GM12891 (cell line): ENCODE results near the gene ACAD11.

Source experiments
- POLR2A ChIP-seq: IDR thresholded peaks from 2 replicates; pipeline ENCODE4 v1.6.1; 2011; ENCODE audit warnings: low read depth, low read length, control low read depth
- POLR2AphosphoS5 ChIP-seq: IDR thresholded peaks from 2 replicates; pipeline ENCODE4 v1.6.1; 2011; ENCODE audit warnings: low read depth, low read length, control low read depth
- POU2F2 ChIP-seq: IDR thresholded peaks from 2 replicates; pipeline ENCODE4 v1.6.1; 2011; ENCODE audit warnings: low read depth, mild to moderate bottlenecking, control low read depth, low read length, moderate library complexity
- SPI1 ChIP-seq: IDR thresholded peaks from 2 replicates; pipeline ENCODE4 v1.6.1; 2011; ENCODE audit warnings: low read depth, low read length, control low read depth
- TAF1 ChIP-seq: IDR thresholded peaks from 2 replicates; pipeline ENCODE4 v1.6.1; 2011; ENCODE audit warnings: low read depth, low read length, control low read depth

DNA sequence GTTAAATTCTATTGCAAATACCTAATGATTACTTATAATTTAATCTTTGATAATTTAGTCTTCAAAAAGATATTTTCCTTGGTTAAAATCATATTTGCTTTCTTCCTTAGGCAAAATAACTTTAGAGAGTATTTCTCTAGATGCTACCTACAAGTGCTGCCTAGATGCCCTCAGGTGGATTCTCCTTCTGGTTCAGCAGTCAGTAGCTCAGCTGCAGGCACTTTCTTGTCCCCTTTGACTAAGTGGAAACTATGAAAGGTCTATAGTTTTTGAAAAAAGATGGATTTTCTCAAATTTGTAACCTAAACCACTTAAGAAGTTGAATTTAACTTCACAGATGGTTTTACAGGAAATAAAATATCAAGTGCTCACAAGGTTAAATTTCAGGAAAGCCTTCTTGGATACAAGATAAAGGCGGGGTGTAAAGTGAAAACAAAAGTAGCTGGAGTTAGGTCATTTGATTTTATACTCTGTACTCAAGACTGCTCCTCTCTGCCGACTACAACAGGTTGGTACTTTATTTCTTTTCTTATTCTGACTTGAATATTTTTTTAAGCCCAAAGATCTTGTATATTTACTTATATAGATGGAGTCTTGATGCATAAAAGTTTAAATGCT lies 62.7 kb downstream of the ACAD11 start, which contains the start of gene ACKR4:
- TF ChIP-seq TAF1, result no peak
- no peak for TF ChIP-seq POLR2A
- no peak for TF ChIP-seq POLR2AphosphoS5
- TF ChIP-seq POU2F2, result no peak
- TF ChIP-seq SPI1, result no peak
